Activated CD8-positive, alpha-beta memory T cell treated with anti-CD3 and anti-CD28 coated beads for 1 hour (primary cell): ENCODE measurements around the gene SCARB1.
"Not testable (repeated sequence)": the region's sequence is repeated elsewhere in the genome, so short reads cannot be mapped to it uniquely, and the experiment has no call there.

Source experiments
- DNase-seq, 2 donors: peaks; one replicate each; pipeline ENCODE4 v3.0.0-alpha.2; 2020; ENCODE audit warnings: low read depth in 1 of 2; ENCODE audit errors: extremely low read depth in 1 of 2

SCARB1 gene, protein sequence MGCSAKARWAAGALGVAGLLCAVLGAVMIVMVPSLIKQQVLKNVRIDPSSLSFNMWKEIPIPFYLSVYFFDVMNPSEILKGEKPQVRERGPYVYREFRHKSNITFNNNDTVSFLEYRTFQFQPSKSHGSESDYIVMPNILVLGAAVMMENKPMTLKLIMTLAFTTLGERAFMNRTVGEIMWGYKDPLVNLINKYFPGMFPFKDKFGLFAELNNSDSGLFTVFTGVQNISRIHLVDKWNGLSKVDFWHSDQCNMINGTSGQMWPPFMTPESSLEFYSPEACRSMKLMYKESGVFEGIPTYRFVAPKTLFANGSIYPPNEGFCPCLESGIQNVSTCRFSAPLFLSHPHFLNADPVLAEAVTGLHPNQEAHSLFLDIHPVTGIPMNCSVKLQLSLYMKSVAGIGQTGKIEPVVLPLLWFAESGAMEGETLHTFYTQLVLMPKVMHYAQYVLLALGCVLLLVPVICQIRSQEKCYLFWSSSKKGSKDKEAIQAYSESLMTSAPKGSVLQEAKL

DNA sequence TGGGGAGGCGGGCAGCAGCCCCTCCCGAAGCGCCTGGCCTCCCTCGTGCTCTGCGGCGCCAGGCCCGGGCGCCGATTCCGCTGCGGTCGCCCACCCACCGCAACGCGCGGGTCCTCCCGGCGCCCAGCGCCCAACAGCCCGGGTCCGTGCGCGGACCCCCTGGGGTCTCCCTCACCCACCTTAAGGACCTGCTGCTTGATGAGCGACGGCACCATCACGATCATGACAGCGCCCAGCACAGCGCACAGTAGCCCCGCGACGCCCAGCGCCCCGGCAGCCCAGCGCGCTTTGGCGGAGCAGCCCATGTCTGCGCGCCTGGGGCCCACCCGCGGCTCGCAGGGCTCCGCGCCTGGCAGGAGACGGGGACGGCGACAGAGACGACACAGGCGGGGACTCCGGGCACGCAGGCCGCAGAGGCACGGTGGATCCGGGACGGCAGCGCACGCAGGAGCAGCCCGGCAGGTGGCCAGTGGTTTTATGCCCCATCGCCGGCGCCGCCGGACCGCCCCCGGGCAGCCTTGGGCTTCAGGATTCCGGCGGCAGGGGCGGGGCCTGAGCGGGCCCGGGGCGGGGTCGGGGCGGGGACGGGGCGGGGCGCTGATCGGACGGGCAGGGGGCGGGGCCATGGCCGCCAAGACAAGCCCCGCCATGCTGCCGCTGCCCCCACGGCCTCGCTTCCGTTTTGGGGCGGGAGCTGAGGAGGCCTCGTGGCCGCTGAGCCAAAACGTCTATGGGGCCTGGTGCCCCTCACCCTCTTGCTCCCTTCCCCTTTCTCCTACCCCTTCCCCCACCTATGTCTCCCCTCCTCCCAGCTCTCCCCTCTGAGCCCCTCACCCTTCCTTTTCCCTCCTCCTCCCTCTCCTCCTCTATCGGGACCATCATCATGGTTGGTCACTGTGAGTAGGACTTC lies at the start of gene SCARB1:
SCARB1 (minus strand) TSS at position 449 of the 910 bp plus-strand sequence; CDS start at position 305, 144 bp downstream.
- peak; percentile 35 to 67 for DNase-seq

- DNase-seq = not testable (repeated sequence)
Measured at GRCh38 chr12:124912529-124913287, 49.0 kb upstream of the SCARB1 start.

DNA sequence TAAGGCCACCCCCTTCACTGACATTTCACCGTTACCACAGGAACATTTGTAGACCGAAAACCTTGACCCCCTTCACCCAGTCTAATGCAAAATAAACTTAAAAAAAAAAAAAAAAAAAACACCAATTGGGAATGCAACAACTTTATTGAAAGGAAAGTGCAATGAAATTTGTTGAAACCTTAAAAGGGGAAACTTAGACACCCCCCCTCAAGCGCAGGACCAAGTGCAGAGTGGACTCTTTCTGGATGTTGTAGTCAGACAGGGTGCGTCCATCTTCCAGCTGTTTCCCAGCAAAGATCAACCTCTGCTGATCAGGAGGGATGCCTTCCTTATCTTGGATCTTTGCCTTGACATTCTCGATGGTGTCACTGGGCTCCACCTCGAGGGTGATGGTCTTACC lies 47.9 kb upstream of the SCARB1 start:
- not testable (repeated sequence) for DNase-seq

- DNase-seq = no peak
Measured at GRCh38 chr12:124910561-124911478, 47.2 kb upstream of the SCARB1 start.

DNA sequence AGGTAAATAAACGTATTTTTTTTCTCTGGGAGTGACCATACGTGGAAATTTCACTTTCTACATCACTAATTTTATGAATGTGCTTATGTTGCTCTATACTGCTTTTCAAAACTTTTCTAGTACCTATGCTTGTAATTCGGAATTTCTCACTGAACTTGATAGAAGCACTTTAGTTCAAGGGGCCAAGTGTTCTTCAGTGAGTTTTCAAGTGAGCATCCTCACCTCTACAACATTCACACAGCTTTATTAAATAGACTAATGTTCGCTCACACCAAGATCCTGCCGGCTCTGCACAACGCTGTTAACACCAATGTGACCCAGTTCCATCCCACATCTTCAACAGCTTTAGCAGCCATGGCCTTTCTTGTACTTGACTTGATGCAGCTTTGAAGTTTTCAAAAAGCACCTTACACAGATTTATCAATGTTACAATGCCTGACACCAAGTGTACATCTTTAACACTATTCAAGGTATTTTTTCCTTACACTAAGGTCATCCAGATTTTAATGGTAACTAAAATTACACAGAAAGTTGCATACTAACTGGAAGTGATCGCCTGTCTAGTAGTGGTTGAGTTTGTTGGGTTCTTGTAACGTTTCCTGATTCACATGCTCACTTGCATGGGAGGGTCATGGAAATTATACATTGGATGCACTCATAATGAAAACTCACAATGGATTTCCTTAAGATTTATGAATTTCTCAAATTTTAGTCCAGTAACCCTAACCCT lies 46.3 kb upstream of the SCARB1 start:
- DNase-seq = no peak

DNA sequence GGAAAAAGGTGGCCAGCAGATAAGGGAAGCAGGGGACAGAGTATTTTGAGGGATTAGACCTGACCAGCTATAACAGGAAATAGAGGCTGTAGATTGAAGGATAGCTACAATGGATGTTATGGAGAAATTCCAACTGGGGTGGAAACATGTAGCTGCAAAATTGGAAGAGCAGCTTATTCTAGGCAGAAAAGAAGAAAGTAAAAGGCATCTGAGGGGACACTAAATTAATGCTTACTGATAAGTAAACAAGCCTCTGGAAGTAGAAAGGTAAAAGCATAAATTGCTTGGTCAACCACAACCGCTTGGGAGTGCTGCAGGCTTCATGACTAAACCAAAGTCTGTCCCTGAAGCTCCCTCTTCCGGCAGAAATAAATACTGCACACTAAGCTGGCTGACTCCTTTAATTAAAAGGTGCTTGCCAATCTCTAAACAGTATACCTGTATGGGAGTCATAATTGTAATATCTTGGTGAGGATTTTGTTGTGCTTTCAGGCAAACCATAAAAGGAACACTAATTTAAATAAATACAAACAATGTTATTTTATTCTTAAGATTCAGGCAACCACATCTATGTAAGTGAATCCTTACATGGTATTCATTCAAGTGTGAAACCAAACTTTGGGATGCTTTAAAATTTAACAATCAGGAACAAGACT lies 43.1 kb upstream of the SCARB1 start:
- DNase-seq = peak; percentile 69 to 85

DNA sequence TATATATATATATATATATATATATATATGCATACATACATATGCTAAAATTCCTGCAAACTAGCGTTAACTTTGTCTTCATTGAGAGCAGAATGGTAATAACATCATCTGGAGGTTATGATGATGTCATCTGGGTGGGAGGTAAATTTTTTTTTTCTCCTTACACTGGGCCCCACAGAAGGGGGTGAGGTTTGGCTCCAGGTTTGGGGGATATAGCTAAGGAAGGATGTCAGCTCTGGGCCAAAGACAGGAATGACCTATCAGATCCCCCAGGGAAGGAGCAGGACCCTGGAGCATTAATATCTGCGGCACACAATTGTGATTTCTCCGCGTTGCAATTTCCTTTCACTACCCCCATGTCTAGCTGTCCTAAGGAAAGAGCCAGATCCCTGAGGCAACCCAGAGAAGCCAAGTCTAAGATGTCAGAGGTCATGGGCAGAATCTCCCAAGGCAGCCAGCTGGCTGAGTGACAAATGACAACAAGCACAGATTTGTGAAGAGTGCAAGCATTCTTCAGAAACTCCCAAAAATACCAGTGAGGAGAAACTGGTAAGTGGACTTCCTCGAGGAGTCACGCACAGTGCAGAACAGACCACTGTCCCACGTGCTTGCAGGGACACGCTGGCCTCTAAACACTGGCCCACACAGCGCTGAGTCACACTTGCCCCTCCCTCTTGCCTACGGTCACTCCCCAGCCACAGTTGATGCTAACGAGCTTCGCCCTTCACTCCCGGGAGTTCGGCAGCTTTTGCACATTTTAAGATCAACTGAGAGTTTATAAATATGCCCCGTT lies 40.8 kb upstream of the SCARB1 start:
- no peak for DNase-seq

DNA sequence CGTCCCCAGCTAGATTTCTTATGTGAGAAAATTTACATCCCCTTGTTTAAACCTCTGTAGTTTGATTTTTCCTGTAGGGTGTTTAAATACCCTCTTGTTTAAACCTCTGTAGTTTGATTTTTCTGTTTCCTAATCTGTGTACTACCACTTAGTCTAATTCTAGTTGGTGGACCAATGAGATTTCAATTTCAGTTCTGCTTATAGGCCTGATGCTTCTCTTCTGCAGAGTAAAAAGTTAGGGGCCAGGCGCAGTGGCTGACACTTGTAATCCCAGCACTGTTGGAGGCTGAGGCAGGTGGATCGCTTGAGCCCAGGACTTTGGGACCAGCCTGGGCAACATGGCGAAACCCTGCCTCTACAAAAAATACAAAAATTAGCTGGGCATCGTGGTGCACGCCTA lies 39.3 kb upstream of the SCARB1 start:
- no peak for DNase-seq

DNA sequence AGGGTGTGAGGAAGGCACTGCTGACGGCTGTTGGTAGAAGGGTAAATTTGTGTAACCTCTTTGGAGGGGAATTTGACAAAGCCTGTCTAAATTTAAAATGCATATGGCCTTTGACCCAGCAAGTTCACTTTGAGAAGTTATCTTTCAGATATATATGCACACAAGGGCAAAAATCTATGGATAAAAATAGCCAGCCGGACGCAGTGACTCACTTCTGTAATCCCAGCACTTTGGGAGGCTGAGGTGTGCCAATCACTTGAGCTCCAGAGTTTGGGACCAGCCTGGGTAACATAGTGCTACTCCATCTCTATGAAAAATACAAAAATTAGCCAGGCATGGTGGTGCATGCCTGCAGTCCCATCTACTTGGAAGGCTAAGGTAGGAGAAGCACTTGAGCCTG lies 37.3 kb upstream of the SCARB1 start:
- no peak for DNase-seq

DNA sequence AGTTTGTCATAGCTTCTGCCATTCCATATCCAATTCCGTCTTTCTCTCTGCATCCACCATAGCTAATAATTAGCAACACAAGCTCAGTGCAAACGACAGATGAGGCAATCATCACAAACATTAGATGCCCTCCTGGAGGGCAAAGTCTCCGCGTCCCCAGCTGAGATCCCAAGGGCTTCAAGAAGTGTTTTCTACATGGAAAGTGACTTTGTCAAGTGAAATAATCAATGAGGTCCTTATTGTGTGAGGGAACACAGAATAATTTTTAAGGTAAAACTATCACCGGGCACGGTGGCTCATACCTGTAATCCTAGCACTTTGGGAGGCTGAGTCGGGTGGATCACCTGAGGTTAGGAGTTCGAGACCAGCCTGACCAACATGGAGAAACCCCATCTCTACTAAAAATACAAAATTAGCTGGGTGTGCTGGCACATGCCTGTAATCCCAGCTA lies 36.7 kb upstream of the SCARB1 start:
- DNase-seq = not testable (repeated sequence)

GRCh38 chr12:124898923-124899294 lies 35.2 kb upstream of the SCARB1 start:
- DNase-seq = no peak

GRCh38 chr12:124898200-124898922 lies 34.7 kb upstream of the SCARB1 start:
- peak; percentile 25 to 44 for DNase-seq

GRCh38 chr12:124896461-124896860 lies 32.8 kb upstream of the SCARB1 start:
- DNase-seq = no peak

- no peak for DNase-seq
Measured at GRCh38 chr12:124893792-124894516, 30.3 kb upstream of the SCARB1 start.

GRCh38 chr12:124888260-124888659 lies 24.6 kb upstream of the SCARB1 start:
- no peak for DNase-seq

DNA sequence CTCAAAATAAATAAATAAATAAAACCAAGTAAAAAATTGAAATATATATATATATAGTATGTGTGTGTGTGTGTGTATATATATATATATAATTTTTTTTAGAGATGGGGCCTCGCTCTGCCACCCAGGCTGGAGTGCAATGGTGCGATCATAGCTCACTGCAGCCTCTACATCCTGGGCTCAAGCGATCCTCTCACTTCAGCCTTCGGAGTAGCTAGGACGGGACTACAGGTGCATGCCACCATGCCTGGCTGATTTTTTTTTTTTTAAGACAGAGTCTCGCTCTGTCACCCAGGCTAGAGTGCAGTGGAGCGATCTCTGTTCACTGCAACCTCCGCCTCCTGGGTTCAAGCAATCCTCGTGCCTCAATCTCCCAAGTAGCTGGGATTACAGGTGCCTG lies 24.1 kb upstream of the SCARB1 start:
- not testable (repeated sequence) for DNase-seq
